HG02840 (cell line): Measurements from ENCODE around the gene RASA3.

Source experiments
- ATAC-seq: cut with Tn5 transposase; IDR thresholded peaks from one replicate; pipeline ENCODE4 v1.9.1; 2021; ENCODE audit warnings: mild to moderate bottlenecking, moderate library complexity, moderate number of reproducible peaks; ENCODE audit not compliant: unreplicated experiment, low FRiP score

Gene RASA3

DNA sequence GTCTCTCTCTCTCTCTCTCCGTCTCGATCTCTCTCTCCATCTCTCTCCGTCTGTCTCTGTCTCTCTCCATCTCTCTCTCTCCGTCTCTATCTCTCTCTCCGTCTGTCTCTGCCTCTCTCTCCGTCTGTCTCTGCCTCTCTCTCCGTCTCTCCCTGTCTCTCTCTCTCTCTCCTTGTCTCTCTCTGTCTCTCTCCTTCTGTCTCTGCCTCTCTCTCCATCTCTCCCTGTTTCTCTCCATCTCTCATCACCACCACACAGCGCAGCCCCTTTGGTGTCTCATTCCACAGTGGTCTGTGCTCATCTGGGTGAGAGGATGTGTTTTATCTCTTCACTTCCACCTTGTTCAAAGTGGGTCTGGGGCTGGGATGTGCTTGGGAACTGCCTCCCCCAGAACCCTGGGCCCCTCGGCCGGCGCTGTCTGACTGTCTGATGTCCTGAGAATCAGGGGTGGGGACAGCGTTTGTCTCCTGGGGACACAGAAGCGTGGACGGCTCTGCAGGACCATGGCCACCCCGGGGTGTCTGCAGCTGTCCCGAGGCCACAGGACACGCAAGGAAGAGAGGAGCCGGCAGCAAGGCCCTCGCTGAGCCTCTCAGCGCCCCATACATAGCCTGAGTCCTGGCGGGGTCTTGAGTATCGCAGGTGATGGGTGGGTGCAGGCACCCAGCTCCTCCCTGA, 118.3 kb downstream of the RASA3 start:
- no peak for ATAC-seq

DNA sequence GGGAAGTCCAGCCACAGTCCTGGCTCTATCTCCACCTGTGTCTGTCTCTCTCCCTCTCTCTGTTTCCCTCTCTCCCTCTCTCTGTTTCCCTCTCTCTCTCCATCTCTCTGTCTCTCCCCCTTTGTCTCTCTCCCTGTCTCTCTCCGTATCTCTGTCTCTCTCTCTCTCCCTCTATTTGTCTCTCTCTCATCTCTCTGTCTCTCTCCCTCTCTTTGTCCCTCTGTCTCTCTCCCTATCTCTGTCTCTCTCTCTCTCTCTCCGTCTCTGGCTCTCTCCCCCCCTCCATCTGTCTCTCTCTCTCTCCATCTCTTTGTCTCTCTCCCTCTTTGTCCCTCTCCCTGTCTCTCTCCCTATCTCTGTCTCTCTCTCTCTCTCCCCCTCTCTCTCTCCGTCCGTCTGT, 119.1 kb downstream of the RASA3 start:
- no peak for ATAC-seq

DNA sequence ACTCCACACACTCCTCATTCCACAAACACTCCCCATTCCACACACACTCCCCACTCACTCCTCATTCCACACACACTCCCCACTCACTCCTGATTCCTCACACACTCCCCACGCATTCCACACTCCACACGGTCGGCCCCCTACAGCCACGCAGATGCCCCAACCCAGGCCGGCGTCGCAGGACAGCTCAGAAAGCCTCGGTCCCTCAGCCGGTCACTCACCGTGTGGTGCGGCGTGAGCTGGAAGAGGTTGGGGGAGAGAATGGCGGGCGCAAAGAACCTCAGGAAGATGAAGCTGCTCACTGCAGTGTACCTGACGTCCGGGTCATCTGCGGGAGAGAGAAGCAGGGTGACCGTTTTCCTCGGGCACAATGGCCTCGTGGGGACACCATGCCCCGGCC, 119.5 kb downstream of the RASA3 start:
- no peak for ATAC-seq

DNA sequence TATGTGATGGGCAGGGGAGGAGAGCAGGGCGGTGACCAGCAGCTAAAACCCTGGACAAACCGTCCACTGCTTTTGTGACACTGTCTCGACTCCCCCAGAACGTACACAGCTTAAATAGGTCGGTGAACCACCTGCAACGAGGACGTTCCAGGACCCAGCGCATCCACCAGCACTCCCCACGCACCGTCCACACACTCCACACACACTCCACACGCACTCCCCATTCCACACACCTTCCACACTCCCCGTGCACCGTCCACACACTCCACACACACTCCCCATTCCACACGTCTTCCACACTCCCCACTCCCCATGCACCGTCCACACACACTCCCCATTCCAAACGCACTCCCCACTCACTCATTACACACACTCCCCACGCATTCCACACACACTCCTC, 120.3 kb downstream of the RASA3 start:
- ATAC-seq, result no peak

DNA sequence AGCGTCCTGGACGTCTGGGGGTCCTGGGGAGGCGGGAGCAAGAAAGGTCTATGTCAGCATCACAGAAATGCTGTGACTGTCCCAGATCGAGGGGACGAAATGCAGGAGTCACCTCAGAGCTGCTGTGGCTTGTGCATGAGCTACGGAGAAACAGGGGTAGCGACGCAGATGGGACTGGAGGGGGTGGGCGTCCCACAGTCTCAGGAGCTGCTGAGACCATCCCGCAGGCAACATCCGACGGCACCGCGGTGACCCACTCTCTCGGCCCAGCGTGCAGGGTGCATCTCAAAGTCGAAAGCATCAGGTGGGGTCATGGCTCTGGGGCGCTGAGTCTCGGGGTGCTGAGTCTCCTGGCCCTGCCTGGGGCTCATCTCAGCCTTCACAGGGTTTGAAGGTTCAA, 121.2 kb downstream of the RASA3 start:
- no peak for ATAC-seq

DNA sequence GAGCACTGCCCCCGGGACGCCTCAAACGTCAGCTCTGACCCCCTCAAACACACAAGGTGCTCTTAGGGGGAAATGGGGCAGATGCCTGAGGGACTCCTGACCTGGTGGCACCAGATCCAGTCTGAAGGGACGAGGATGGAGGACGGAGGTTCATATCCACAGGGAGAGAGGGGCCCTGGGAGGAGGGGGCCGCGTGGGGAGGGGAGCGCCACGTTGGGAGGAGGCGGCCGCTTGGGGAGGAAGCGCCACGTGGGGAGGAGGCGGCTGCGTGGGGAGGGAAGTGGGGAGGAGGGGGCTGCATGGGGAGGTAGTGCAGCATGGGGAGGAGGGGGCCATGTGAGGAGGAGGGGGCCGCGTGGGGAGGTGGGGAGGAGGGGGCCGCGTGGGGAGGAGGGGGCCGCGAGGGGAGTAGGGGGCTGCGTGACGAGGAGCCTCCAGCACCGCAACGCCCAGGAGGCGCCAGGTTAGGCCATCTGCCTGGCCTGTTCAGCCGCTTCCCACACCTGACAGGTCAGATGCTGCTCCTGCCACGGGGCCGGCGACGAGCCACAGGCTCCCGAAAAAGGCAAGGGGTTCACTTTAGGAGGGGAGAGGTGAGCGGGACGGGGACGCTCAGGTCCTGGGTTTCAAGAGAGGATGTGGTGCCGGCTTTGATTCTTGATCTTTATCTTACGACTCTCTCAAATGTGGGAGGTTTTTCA, 121.9 kb downstream of the RASA3 start:
- ATAC-seq, result no peak

DNA sequence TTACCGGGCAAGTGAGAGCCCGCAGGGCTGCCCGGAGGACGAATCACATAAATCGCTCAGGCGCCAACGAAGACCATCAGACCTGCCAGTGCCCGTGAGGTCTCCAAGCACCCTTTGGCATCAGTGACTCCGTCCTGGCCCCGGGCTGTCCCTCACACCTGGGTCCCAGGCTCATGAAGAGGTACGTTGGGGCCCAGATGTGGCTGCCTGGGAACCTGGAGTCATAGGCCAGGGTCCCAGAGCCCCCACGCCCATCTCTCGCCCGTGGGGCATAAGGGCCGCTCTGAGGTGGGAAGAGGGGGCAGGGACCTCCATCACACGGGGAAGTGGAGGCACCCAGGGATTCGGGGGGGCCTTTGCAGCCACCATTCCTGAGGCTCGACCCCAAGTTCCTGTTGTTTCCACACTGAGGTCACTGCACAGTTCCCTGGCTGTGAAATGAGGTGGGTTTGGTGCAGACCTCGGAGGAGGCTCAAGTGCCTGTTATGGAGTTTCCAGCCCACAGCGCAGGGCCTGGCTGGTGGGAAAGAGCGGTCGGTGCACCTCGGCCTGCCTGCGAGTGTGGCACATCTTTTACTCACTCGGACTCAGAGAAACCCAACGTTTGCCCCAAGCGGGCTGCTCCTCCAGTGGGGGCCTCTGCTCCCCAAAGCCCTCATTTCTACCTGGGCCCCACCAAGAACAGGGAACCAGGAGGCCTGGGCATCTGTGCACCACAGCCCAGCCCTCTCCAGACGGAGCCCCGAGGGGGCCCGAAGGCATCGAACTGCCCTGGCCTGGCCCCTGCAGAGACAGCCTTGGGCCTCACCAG, 122.6 kb downstream of the RASA3 start:
- ATAC-seq, result no peak

DNA sequence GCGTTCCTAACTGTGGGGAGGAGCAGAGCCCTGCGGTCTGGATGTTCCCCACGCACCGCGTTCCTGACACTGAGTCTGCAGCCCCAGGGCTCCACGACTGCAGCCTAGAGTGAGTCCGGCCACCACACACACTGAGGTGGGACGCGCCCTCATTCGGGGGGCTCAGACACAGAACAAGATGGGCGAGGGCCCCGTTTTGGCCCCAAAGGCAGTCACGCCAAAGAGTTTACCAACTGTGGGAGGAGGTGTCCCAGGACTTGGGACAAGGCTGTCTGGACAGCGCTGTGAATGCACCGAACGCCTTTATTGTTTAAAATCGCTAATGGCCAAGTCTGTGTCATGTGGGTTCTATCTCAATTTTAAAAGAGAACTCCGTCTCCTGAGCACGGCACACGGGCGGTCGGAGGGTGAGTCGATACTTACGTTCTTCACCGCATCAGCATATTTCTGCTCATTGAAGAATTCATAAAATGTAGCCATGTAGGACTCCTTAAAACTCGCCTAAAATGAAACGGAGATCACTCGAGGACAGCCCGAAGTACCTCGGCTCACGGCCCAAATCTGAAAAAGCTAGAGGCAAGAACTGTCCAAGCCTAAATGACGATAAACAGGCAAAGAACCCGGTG, 123.3 kb downstream of the RASA3 start:
- ATAC-seq, result no peak

DNA sequence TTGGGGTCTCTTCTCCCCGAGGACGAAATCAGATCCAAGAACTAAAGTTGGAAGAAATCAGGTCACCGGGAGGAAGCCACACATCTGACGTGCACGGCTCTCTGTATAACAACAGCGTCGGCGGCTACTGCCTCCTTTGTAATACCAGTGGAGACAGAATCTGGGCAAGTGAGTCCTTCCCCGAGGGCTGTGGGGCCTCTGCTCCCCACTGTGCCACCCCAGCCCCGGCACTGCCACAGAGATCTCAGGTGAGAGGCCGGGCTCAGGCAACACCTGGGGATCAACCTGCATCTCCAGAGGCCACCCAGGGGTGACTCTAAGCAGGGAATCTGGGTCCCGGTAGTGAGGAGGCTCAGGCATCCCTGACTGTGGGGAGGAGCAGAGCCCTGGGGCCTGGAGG, 124.9 kb downstream of the RASA3 start:
- no peak for ATAC-seq

DNA sequence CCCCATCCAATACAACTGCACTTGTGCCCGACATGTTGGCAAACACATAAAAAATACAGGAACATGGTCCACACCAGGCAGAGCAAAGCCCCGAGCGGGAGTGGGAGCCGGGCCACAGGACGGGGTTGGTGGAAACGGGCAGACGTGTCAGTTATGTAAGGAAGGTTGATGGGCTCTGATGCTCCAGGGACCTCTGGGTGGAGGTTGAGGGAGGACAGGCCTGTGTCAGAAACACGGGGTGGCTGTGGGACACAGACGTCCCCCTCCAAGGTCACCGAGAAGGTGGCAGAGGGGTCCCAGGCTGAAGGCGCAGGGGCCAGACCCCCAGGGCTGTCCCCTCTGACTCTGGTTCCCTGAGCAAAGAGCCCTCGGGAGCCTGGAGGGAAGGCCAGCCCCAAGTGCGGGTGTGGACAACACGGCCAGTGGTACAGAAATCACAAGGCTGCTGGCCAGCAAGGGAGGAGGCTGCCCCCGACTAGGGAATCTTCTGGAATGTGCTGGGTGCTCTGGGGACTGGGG, 127.2 kb downstream of the RASA3 start:
- ATAC-seq, result no peak

DNA sequence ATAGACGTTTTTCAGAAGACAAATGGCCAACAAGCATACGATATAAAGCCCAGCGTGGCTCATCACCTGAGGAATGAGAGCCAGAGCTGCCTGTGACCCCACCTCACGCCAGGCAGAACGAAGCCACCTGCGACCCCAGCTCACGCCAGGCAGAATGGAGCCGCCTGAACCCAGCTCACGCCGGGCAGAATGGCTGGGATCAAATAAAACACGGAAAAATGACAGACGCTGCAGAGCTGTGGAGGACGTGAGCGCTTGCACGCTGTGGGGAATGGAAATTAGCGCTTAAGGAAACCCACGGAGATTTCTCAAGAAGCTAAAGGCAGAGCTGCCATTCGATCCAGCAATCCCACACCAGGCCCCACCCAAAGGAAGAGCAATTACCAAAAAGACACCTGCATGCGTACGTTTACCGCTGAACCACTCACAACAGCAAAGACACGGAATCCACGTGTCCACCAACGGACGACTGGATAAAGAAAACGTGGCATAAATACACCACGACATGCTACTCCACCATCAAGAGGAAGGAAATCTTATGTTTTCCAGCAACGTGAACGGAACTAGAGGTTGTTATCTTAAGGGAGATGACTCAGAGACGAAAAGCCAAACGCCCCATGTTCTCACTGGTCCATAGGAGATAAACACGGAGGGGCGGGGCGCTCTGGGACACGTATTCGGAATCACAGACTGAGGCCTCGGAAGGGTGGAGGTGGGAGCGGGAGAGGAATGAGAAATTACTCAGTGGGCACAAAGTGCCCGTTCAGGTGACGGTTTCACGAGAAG, 127.8 kb downstream of the RASA3 start:
- ATAC-seq, result no peak

DNA sequence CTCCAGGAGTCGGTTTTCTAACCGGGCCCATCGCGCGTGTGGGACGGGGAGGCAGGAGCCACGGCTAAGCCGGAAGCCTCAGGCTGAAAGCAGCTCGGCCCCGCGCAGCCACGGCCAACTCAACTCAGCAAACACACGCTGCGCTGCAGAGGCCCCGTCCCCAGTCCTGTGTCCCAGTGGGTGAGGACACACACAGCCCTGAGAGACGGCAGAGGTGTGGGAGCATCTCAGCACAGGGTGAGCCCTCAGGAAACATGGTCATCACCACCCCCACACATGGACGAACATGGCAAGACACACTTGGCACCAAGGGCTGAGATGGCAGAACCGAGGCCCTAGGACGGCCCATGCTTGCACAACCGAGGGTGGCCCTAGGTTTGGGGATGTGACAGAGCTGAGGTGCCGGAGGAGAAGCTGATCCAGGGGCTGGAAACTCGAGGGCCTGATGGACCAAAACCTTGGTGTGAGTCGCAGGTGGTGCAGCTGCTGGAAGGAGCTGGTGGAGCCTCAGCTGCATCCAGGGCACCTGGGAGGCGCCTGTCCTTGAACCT, 129.6 kb downstream of the RASA3 start:
- no peak for ATAC-seq

DNA sequence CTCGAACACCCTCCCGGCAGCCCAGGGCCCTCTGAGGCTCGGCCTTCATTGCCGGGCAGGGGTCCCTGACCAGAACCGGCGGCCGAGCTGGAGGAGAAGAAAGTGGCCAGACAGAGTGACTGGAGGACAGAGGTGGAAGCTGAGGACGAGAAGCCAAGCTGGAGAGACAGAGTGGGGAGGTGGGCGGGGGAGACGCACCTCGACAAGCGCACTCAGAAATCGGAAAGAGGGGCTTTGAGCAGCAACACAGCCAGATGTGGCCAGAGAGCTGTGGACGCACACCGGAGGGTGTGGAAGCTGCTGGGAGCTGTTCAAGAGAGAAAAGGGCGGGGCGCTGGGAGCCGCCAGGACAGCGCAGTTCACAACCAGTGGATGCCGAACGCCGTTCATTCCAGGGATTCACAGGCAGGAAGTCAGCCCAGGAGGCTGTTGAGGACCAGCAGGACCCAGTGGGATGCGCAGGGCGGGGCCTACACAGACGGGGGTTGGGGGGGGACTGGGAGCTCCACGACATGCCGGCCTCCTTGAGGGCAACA, 130.3 kb downstream of the RASA3 start:
- no peak for ATAC-seq

DNA sequence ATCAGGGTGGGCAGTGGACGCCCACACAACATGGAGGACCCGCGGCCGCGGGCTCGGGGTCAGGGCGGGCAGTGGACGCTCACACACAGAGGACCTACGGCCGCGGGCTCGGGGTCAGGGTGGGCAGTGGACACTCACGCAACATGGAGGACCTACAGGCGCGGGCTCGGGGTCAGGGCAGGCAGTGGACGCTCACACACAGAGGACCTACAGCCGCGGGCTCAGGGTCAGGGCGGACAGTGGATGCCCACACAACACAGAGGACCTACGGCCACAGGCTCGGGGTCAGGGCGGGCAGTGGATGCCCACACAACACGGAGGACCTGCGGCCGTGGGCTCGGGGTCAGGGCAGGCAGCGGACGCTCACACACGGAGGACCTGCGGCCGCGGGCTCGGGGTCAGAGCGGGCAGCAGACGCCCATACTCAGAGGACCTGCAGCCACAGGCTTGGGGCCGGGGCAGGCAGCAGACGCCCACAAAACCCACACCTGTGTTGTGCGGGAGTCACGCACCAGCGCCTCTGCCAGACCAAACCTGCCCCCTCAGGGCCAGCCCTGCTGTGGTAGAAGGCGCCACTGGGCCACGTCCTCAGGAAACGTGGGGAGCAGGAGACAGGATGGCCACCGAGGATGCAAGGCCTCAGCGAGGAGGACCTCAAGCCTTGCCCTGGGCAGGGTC, 131.0 kb downstream of the RASA3 start:
- ATAC-seq, result no peak

DNA sequence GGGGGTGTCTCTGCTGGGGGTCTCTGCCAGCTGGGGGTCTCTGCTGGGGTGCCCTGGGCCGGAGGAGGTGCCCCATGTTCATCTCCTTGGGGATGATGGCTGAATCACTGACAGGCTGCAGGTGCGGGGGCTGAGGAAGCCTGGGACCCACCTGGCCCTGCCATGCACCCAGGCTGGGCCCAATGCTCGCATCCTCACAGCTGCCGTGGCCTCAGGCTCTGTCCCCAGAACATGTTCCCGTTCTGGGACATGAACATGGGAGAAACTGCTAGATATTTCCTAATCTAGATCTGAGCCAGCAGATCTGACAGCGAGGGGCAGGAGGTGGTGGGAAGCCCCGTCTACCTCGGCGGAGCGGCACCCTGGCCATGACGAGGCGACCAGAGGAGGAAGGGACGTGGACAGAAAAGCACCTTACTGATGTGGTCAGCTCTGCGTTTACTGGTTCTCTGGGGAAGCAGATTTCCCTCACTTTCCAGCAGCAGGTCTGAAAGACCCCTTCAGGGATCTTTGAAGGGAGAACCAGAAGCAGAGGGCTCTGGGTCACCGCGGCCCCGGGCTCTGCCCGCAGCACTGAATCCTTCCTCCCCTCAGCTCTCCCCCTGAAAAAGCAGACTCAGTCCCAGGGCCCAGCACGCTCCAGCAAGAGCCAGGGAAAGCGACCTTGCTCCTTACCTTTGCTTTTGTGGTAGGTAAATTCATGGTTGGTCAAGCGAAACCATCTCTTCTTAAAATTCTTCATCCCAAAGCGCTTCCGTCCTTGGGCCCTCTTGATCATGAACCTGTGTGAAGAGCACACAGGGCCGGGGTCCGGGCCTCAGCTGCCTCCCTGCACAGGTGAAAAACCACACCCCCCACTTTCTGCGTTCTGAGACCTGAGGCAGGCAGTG, 132.0 kb downstream of the RASA3 start:
- no peak for ATAC-seq

DNA sequence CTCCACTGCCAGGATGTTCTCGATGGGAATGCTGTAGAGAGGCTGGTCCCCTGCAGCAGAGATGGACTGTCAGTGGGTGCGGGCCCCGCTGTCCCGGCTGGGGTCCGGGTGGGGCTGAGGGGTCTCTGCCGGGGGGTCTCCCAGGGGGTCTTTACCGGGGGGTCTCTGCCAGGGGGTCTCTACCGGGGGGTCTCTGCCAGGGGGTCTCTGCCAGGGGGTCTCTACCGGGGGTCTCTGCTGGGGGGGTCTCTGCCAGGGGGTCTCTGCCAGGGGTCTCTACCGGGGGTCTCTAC, 132.9 kb downstream of the RASA3 start:
- no peak for ATAC-seq

DNA sequence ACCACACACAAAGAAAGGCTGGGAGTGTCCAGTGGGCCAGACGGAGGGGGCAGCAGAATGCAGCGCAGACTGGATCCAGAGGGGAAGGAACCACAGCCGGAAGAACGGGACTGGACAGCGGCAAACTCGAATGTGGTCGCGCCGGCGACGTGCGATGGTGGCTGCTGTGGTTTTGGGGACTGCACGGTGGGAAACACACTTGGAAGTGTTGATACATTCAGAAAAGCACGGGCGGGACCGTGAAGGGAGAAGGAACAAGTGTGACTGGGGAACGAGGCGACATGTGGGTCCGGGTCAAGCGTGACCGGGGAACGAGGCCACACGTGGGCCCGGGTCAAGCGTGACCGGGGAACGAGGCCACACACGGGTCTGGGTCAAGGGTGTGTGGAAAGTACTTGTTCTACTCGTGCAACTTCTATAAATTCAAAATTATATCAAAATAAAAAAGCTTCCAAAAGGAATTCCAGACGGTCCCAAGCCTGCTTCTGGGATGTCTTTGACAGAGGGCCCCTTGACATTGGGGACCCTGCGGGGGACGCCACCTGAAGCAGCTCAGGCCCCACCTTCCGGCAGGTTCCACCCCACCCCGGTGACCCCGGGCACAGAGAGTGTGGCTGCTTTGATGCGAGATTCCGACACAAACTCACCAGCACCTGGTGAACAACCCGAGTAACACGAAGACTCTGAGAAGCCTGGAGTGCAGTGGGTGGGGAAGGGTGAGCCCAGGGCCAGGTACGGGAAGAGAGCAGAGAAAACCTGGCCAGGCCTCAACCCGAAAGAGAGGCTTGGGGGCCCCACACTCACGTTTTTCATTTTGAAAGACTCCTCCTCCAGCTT, 133.4 kb downstream of the RASA3 start:
- ATAC-seq, result no peak
